GM12872 (cell line): Measurements from ENCODE around the gene AK8.

Source experiments
- TF ChIP-seq, protein P1 (sequence below): IDR thresholded peaks from 3 replicates; pipeline ENCODE4 v1.5.1; 2011; ENCODE audit warnings: low read depth, mild to moderate bottlenecking, low read length, moderate library complexity; ENCODE audit not compliant: insufficient read depth

AK8 gene

DNA sequence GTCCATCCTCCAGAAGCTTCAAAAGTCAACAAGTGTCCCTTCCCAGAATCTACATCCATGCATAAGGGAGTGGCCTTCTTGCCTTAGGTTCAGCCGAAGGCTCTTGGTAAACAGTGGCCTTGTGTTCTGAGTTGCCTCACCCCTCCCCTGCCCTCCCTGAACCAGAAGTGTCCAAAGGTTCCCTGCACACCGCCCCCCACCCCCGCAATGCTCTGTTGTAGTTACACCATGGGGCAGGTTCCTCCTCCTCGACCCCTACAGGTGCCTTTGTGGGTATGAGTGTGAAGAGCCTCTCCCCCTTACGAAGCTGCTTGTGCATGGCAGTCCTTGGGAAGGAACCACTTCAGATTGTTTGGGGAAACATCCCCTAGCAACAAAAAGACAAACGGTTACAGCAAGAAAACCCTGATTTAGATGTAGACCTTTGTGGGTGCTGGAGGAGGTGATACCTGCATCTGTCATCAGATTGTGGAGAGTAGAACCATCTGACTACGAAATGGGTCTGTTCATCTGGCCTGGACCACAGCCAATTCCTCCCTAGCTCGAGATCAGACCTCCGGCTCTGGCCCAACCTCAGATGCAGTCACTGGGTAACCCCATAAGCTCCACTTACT, 7.7 kb upstream of the AK8 start:
- TF ChIP-seq, protein P1, sequence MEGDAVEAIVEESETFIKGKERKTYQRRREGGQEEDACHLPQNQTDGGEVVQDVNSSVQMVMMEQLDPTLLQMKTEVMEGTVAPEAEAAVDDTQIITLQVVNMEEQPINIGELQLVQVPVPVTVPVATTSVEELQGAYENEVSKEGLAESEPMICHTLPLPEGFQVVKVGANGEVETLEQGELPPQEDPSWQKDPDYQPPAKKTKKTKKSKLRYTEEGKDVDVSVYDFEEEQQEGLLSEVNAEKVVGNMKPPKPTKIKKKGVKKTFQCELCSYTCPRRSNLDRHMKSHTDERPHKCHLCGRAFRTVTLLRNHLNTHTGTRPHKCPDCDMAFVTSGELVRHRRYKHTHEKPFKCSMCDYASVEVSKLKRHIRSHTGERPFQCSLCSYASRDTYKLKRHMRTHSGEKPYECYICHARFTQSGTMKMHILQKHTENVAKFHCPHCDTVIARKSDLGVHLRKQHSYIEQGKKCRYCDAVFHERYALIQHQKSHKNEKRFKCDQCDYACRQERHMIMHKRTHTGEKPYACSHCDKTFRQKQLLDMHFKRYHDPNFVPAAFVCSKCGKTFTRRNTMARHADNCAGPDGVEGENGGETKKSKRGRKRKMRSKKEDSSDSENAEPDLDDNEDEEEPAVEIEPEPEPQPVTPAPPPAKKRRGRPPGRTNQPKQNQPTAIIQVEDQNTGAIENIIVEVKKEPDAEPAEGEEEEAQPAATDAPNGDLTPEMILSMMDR = no peak

DNA sequence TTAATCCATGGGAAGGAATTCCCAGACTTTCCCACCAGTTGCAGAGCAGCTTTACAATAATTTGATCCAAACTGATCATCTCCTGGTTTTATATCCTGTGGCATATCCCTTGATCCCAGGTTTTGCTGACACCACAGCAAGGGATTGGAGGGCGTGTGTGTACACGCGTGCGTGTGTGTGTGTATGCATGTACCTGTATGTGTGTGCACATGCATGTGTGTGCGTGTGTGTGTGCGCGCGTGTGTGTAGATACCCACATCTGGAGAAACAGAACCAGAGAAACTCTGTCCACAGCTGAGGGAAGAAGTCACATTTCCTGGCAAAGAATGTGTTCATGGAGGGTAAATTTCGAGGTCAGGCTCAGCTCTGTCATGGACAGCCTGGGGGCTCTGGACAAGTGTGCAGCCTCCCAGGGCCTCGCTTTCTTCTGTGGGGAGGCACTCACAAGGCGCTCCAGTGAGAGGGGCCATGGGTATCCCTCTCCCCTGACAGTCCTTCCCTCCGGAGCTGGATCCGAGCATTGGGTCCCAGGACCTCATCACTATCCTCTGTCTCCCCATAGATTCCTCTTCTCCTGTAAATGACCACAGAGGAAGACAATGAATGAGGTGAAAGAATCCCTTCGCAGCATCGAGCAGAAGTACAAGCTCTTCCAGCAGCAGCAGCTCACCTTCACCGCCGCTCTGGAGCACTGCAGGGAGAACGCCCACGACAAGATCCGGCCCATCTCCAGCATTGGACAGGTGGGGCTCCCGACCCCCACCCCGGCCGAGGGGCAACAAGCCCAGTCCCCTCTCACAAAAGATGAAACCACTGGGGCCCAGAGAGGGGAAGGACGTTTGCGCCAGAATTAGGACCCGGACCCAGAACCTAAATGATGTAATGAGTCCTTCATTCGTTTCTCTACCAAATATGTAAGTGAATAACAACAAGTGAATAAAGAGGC, 5.5 kb upstream of the AK8 start:
- TF ChIP-seq, protein P1 = no peak

DNA sequence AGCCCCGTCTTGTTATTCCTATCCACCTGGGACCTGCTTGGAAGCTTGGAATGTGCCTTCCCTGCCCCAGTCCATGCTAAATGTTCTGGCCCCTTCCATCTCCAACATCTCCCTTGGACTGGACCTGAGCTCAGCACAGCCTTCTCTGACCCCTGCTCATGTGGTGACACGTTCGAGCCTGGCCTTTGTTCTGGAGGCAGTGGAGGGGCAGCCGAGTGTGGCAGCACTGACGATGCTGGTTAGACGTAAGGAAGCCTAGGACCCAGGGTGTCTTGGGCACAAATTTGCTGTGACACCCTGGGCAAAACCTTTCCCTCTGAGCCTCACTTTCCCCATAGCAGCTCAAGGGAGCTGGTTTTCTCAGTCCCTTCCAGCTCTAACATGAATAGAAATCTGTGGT, 4.5 kb upstream of the AK8 start:
- TF ChIP-seq, protein P1 = no peak

DNA sequence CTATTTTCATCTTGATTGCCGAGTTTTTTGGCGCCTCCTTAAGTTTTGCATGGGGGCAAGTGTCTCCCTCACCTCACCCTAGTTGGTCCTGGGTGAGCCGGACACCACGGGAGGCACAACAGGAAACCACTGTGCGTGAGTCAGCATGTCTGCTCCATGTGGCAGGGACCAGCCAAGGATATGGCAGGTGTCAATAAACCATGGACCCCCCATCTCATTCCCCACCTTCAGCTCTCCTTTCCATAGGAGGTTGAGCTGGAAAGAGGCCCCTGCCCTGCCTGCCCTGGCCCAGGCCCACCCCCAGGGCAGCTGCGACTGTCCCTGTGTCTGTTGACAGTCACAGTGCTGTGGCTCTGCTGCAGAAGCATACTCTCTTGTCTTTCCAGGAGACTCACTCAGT, 3.7 kb upstream of the AK8 start:
- TF ChIP-seq, protein P1 = no peak

DNA sequence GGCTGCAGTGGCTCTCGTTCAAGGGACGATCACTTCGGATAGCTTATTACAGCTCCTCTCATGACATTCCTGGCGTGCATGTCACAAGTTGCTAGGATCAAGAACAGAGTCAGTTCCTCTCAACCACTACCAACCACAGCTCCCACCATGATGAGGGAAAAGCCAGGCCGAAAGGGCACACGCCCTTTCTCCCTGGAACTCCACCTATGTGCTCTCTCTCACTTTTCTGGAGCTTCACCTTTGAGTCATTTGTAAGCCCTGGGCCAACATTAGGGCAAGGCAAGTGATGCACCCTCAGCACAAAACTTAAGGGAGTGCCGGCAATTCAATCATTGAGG, 2.2 kb upstream of the AK8 start:
- TF ChIP-seq, protein P1 = no peak

DNA sequence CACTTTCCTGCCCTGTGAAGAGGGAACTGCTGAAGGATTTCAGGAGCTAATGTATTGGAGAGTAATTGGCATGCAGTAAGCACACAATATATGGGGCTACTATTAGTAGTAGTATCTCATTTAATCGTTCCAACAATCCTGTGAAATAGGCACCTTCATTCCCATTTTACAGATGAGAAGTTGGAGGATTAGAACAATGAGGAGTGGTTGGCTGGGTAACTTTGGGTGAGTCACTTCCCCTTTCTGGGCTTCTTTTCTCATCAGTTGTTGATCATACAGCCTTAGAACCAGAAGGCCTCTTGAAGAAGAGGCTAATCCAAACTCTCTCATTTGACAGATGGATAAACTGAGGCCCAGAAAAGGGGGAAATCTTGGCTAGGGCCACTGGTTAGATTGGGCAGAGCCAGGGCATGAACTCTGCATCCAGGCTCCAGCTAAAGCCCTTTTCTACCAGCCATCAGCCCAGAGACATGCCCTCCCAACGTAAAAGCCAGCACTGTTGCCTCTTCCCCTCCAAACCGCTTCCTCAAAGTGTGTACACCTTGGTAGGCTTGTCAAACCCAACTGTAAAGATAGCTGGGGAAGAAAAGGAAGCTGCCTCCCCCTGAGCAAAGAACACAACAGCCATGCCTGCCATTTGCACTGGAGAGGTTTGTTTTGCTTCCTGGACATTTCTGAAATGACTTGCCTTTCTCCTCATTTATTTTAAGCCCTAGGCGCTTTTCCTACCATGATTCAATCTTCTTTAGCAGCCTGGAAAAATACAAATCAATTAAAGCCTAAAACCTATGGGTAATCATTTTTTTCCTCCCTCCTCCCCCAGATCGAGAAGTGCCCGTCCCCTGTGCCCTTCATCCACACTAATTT, 1.6 kb upstream of the AK8 start:
- TF ChIP-seq, protein P1 = no peak

DNA sequence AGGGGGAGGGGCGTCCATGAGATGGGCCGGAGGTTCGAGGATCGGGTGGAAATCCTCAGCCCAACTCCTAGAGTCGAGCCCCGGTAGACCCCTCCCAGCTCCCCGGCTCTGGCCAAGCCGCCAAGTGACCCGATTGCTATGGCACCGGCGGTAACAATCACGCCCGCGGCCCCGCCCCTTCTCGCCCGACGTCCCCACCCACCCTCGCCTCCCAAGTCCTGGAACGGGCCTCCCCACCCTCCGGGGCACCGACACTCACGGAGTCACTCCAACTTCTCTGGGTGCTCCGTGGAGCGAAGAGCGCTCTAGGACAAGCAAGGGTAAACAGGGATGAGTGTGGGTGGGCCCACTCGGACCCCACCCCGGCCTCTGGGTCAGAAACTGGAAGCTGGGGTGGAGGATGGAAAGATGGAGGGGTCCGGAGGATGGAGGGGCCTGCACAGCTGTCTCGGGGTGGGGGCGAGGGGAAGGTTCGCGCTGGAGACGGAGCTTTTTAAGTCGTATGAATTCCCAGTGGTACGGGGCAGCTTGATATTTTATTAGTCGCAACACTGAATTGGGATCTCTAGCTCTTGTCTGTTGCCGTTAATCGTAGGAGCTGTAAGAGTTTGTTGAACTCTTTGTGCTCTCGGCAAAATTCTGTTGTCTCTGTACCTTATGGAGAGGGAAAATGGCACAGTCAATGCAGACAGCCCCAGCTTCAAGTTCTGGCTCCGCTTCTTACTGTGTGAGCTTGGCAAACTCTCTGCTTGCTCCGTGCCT, 792 bp upstream of the AK8 start, which contains the start of gene SPACA9:
Gene SPACA9, plus strand, starts transcription at position 204 of the 762 bp plus-strand sequence. CDS start 5,050 bp downstream, outside the sequence.
- TF ChIP-seq, protein P1 = no peak
